GM18519 (cell line): ENCODE data around the gene ADAMTS2.

Experiments
- ATAC-seq: cut with Tn5 transposase; IDR thresholded peaks from one replicate; pipeline ENCODE4 v1.9.1; 2021; ENCODE audit warnings: mild to moderate bottlenecking, moderate library complexity; ENCODE audit not compliant: unreplicated experiment, low FRiP score

Gene ADAMTS2

DNA sequence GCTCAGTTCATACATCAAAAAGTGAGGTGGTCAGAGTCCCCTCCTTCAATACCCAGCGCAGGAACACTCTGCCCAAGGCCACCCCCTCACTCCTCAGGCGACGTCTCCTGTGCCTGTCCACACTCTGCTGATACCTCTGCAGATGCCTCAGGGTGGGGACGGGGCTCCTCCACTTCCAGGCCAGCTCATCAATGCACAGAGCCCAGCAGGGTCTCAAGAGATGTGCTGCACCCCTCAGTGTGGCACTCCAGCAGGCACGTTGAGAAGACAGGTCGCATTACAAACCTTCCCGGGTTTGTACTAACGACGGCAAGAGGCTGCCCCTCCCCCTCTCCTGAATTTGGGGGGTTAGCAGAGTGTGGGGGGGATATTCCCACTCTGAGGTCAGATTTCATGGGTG, 156.6 kb downstream of the ADAMTS2 start:
- ATAC-seq, result no peak

GRCh38 chr5:179187681-179188575, 157.3 kb downstream of the ADAMTS2 start:
- no peak for ATAC-seq

- no peak for ATAC-seq
These were observed 158.0 kb downstream of the ADAMTS2 start for GRCh38 chr5:179187229-179187678.

DNA sequence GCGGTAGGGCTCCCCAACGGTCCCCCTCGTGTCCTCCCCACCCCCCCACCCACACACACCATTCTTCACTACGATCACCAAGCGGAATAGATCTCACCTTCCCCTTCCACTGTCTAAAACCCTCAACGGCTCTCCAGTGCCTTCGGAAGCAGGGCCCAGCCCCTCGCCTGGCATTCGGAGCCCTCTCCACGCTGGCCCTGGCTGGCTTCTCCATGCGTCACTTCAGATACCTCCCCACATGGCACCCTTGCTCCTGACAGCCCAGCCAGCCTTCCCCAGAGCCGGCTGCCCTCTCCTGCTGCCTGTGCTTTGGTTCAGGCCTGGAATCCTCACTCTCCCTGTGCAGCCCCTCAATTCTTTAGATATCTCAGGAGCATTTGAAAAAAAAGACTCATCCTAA, 158.5 kb downstream of the ADAMTS2 start:
- no peak for ATAC-seq

- ATAC-seq, result no peak
These were observed 159.3 kb downstream of the ADAMTS2 start for GRCh38 chr5:179185941-179186411.

DNA sequence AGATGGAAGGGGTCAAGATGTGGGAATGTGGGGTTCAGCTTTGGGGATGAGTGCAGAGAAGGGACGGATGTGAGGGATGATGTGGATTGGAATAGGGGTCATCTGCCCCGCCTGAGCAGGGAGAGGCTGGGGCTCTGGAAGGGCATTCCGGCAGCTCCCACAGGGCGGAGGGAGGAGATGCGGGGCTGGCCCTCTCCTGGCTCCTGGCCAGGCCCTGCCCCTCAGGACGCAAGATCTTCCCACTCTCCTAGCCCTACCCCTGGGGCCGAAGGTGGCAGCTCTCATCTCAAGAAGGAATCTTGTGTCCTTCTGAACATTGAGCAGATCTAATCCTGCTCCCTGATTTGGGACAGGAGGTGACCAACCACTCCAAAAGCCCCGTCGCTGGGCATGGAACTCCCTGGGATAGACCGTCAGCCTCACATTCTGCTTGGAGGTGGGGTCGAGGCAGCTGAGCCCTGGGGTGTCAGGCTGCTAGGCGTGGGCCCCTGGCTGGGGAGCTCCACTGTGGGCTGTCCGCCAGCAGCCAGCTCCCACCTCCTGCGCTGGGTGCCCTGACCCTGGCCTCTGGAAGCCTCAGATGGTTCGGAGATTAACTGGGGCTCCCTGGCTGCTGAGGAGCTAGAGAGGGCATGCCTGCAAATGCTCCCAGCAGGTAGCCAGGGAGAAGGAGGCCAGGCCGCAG, 159.9 kb downstream of the ADAMTS2 start:
- no peak for ATAC-seq

GRCh38 chr5:179184521-179185050, 160.7 kb downstream of the ADAMTS2 start:
- ATAC-seq, result no peak

- no peak for ATAC-seq
These were observed 161.8 kb downstream of the ADAMTS2 start for GRCh38 chr5:179183481-179183880.

DNA sequence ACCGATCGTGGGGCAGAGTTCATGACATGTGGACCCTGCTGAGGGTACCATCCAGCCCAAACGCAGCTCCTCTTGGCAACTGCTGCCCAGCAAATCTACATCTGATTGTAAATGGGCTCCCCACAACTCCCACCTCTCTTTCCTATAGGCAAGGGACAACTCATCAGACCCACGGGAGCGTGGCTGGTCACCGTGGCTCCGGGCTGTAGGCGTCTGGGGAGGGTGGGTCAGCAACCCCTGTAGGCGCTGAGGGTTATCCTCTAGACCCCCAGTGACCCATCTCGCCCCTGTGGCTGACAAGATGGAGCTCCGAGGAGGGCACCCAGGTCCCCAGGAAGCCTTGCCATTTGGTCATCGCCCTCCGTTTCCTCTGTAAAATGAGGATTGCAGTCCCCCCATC, 162.7 kb downstream of the ADAMTS2 start:
- no peak for ATAC-seq

- no peak for ATAC-seq
These were observed 163.3 kb downstream of the ADAMTS2 start for GRCh38 chr5:179181988-179182387.

DNA sequence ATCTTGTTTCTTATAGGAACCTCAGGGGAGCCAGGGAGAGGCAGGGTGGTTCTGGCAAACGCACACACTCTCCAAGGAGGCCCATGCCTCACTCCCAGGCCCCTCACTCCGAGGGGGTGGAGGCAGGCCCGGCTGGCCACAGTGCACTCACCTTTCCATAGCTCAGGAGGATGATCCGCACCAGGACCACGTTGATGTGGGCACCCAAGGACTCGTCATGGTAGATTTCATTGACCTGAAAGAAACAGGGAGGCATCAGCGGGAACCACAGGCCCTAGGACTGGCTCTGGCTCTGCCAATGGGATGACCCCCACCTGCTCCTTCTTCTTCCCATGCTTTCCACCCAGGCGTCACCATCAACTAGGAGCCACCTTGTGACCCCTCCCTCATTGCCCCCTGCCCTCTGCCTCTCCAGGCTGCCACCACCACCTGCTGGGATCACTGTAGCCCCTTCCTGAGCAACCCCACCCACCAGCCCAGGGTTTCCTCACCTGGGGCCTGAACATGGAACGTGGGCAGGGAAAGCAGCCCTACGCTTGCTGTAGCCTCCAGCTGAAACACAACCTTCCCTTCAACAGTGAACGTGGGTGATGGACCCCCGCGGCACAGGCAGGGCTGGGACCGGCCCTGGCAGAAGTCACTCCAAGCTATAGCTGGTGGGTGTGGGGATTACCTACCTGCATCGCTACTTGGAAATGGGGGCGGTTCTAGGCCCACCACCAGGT, 164.2 kb downstream of the ADAMTS2 start:
- ATAC-seq, result no peak

DNA sequence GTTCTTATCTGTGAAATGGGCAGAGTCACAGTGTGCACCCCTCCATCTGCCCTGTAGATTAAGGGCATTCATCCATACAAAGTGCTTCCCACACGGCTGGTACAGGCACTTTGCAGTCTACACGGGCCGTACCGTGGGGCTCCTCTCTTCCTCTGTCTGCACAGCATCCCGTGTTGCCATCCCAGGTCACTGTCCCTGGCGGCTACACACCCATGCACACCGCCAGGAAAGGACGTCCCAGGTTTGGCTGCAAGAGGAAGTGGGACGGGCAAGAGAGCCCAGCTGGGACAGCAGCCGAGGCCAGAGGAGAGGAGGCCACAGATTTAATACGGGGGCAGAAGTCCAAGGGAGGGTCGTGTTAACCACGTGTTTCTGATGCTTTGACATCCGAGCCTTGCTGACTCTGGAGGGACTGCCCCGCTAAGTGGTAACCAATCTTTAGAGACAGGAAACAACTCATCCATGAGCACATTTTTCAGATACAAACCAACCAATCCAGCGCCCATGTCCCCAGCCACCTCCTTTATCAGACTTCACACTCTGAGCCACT, 165.1 kb downstream of the ADAMTS2 start:
- no peak for ATAC-seq

DNA sequence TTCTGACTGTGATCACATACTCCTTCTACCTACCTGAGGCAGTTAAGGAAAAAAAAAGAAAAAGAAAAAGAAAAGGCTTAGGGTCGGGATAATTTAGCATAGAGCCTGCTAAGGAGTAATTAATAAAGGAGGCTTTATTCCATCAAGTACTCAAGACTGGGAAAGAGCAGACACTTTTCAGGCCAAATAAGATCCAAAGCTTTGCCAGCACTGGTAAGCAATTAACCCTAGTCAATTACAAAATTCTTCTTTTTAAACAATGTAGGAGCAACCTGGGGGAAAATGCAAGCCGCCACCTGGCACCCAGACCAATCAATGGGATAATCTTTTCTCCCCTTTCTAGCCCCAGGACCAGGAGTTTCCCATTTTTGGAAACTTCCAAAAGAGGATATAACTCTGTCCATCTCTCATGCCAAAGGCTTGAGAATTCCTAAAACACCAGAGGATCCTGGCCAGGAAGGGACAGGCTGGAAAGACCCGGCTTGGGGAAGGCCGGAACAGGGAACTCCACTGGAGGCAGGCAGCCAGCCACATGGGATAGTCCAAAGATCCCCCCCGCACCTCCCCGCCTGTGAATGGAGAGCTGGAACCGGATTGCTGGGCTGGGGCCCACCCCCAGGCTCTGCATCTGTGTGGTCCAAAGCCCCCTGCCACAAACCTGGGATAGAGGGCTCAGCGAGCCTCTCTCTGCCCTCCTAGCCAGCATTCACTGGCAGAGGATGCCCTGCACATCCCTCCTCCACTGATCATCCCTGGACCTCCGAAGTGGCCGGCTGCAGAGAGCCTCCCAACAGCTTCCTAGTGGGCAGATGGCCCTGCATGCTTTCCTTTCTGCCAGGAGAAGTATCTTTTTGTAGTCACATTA, 167.3 kb downstream of the ADAMTS2 start:
- ATAC-seq, result no peak

DNA sequence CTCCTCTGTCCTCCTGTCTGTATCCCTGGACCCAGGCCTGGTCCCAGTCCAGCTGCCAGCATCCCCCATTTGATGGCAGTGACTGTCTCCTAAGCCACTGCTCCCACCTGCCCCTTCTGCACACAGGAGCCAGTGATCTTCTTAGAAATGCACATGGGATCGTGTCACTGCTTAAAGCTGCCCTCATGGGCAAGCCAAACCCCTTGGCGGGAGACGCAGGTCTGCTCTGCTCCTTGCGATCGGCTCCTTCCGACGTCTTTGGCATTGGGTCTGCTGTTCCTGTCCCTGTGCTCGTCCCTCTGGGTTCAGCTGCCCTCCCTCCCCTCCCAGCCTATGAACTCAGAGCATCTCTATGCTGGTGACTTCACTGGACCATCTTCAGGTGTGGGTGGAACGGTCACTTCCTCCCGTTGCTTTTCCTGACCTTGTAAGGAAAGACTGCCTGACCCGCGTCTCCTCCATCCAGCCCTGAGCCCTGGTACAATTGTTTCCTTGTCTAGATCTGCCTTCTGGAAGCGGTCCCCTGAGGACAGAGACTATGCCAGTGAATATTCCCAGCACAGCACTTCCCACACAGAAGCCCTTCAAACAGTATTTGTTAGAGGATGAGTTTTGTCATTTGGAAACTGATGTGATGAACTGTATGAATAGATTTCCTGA, 168.6 kb downstream of the ADAMTS2 start:
- ATAC-seq, result no peak

GRCh38 chr5:179176166-179176565, 169.1 kb downstream of the ADAMTS2 start:
- ATAC-seq, result no peak

DNA sequence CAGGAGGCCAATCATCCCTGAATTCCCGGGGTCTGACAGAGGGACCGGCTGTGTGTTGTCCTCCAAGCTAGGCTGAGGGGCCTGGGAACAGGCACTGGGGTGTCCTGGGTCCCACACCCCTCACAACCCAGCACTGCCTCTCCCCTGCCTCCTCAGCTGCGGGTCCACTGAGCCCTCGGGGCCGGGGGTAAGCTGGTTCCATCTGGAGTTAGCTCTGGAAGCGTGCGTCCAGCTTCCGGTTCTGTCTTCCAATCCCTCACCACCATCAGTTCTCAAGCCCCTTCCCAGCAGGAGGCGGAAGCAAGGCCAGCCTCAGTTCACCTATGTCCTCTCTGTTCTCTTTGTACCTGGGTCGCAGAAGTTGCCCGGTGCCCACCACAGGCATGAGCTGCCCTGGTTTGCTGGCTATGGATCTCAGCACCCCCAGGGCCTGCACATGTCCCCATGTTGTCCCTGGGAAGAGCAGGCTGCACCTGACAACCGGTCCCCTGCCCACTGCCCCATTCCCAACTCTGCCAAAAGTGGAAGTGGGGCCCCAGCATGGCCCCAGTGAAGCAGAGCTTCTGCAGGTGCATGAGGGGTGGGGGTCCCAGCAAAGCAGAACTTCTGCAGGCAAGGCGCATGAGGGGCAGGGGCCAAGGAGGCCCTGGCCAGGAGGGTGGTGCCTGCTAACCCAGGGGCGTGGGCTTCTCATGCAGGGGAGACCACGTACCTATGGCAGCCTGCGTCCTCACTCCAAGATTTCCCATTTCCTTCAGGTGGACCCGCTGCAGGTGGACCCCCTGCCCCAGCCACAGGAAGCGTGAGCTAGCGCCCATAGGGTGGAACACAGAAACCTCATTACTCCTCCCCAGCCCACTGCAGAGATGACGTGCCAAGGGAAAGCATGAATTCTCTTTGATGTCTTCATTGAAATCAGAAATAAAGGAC, 173.2 kb downstream of the ADAMTS2 start:
- ATAC-seq, result no peak

GRCh38 chr5:179171251-179171815, 173.9 kb downstream of the ADAMTS2 start:
- no peak for ATAC-seq

DNA sequence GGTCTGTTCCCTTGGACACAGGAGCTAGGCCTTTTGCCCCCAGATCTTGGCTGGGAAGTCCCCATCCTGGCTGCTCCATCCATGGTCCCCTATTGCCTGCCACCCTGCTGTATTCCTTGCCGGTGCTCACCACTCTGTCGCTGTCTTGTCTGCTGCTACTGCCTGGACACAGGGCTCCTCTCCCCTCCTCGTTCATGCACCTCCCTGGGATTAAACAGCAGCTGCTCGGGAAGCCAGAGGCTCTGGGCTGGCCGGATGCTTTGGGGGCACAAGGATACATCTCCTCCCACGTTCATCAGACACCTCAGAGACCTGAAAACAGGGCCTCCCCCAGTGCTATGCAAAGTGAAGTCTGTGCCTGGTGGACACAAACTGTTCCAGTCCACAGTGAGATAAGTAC, 174.7 kb downstream of the ADAMTS2 start:
- no peak for ATAC-seq
